Keratinocyte (primary cell): ENCODE results near the gene DVL2. TPM values are rescaled to one million over a fixed set of nuclear protein-coding genes. Genes with fewer than 3 reads are reported as not detected.

ENCODE experiments used
- DNase-seq: peaks from one replicate; pipeline ENCODE4 v3.0.0-alpha.2; 2011; ENCODE audit warnings: low read depth, missing footprints, low spot score
- FAIRE-seq: peaks from 2 replicates; lab custom pipeline; 2011; peaks lifted over from hg19 to GRCh38; lab: Jason Lieb, UNC
- H2AFZ ChIP-seq: 2 replicates; pipeline ENCODE4 v1.6.0; 2012; ENCODE audit warnings: low read length, control low read depth, inconsistent platforms; ENCODE audit not compliant: control insufficient read depth
- H3K27ac ChIP-seq: 2 replicates; pipeline ENCODE4 v1.5.1; 2011; ENCODE audit warnings: low read length; ENCODE audit not compliant: control insufficient read depth, insufficient read depth
- H3K27me3 ChIP-seq: 3 replicates; pipeline ENCODE4 v1.6.0; 2011; ENCODE audit warnings: low read length; ENCODE audit not compliant: control insufficient read depth, insufficient read depth; ENCODE audit errors: extremely low read depth
- H3K36me3 ChIP-seq, 2 experiments: 2 replicates in 1 of 2; 3 replicates in 1 of 2; pipeline ENCODE4 v1.5.1; 2011; ENCODE audit warnings: low read length in 2 of 2, mild to moderate bottlenecking in 1 of 2; ENCODE audit not compliant: control insufficient read depth in 2 of 2, insufficient read depth in 2 of 2; ENCODE audit errors: extremely low read depth in 1 of 2
- H3K4me1 ChIP-seq: 3 replicates; pipeline ENCODE4 v1.5.1; 2011; ENCODE audit warnings: low read length; ENCODE audit not compliant: control insufficient read depth, insufficient read depth; ENCODE audit errors: extremely low read depth
- H3K4me2 ChIP-seq: 3 replicates; pipeline ENCODE4 v1.6.0; 2011; ENCODE audit warnings: low read depth, low read length; ENCODE audit not compliant: control insufficient read depth, insufficient read depth; ENCODE audit errors: extremely low read depth
- H3K4me3 ChIP-seq, 3 experiments: fragments of 200-600 bp in 1 of 3; sonication (generic) in 1 of 3; 2 replicates in 2 of 3; 3 replicates in 1 of 3; pipeline ENCODE4 v1.5.1; 2011 to 2016; ENCODE audit warnings: low read length in 3 of 3, mild to moderate bottlenecking in 3 of 3, control low read depth in 2 of 3, inconsistent platforms in 1 of 3, low read depth in 1 of 3, mixed read lengths in 1 of 3, mixed run types in 1 of 3, moderate library complexity in 1 of 3; ENCODE audit not compliant: control insufficient read depth in 2 of 3, insufficient read depth in 2 of 3; ENCODE audit errors: extremely low read depth in 1 of 3
- H3K79me2 ChIP-seq: 2 replicates; pipeline ENCODE4 v1.6.0; 2012; ENCODE audit warnings: low read length; ENCODE audit not compliant: control insufficient read depth, insufficient read depth
- H3K9ac ChIP-seq: 3 replicates; pipeline ENCODE4 v1.6.0; 2011; ENCODE audit warnings: low read length; ENCODE audit not compliant: control insufficient read depth, insufficient read depth; ENCODE audit errors: extremely low read depth
- H3K9me1 ChIP-seq: 3 replicates; pipeline ENCODE4 v1.6.0; 2011; ENCODE audit warnings: low read length; ENCODE audit not compliant: control insufficient read depth, insufficient read depth; ENCODE audit errors: extremely low read depth
- H3K9me3 ChIP-seq: 2 replicates; pipeline ENCODE4 v1.5.1; 2012; ENCODE audit warnings: low read depth, low read length; ENCODE audit not compliant: control insufficient read depth
- H4K20me1 ChIP-seq: 3 replicates; pipeline ENCODE4 v1.6.0; 2011; ENCODE audit warnings: low read length; ENCODE audit not compliant: control insufficient read depth, insufficient read depth; ENCODE audit errors: extremely low read depth
- CTCF ChIP-seq, 3 experiments: IDR thresholded peaks in 1 of 3; conservative IDR thresholded peaks in 1 of 3; optimal IDR thresholded peaks in 1 of 3; 2 replicates in 2 of 3; 3 replicates in 1 of 3; pipeline versions ENCODE3 to v1.5.1; 2011; ENCODE audit warnings: low read length in 3 of 3, mild to moderate bottlenecking in 3 of 3, moderate library complexity in 2 of 3, control low read depth in 1 of 3, inconsistent platforms in 1 of 3; ENCODE audit not compliant: insufficient read depth in 2 of 3; ENCODE audit errors: extremely low read depth in 1 of 3
- EZH2 ChIP-seq: IDR thresholded peaks from one replicate; pipeline ENCODE4 v1.6.1; 2012; ENCODE audit warnings: inconsistent platforms, mild to moderate bottlenecking, low read length, moderate library complexity
- dilution Hi-C: fragments of 300-500 bp; cut with MboI; formaldehyde crosslinking; loops from one replicate; pipeline ENCODE4 v1.7.0; 2020; ENCODE audit warnings: low sequenced_read_pairs; ENCODE audit not compliant: extremely low pct_ligation_motif_present
- polyA plus RNA-seq, 5 experiments: library from polyadenylated mRNA; depleted of rRNA in 3 of 5; stranded (reverse) in 3 of 5; stranded (forward) in 1 of 5; unstranded in 1 of 5; fragments of >200 nt; gene quantifications; 1 replicate in 1 of 5; 2 replicates in 3 of 5; 3 replicates in 1 of 5; pipeline versions ENCODE4 v1.2.1 to v1.2.3, GENCODE V29; 2011 to 2012; ENCODE audit warnings: missing spikeins in 2 of 5, low read depth in 1 of 5, low replicate concordance in 1 of 5

DVL2 gene
- polyA plus RNA-seq, 1 donor (not counting 4 experiments of a cell fraction or from before 2014, with no cell fraction given) = 3.7 TPM

- Histone ChIP-seq H3K9me1 (no peaks in the 10 kb centered on the region), H3K27ac (no peak overlapping the region), H3K79me2 (no peaks in the 10 kb centered on the region), H3K9me3 (no peaks in the 10 kb centered on the region), H2AFZ (no peak overlapping the region), H3K36me3 (no peaks in the 10 kb centered on the region), H4K20me1 (no peaks in the 10 kb centered on the region), H3K4me2 (no peak overlapping the region), H3K4me1 (peaks cover 5% of the 10 kb centered on the region), H3K9ac (no peak overlapping the region), H3K4me3 (no peak overlapping the region), H3K27me3 (peaks cover 10% of the 10 kb centered on the region)
- dilution Hi-C loops = no loop called here
- DNase-seq (no peak), FAIRE-seq (no peak)
- TF ChIP-seq CTCF (optimal IDR thresholded peaks at IDR 0.05 in 1 of 3, IDR thresholded peaks at IDR 0.05 in 1 of 3, conservative IDR thresholded peaks at IDR 0.05 in 1 of 3; ENCODE audit: extremely low read depth in 1 of 3, insufficient read depth in 2 of 3, low read length in 3 of 3) = no peak
- TF ChIP-seq EZH2 = no peak
Observed at GRCh38 chr17:7208027-7208571, 26.2 kb downstream of the DVL2 start.

- H3K79me2 ChIP-seq = no peaks in the 10 kb centered on the region
- H3K27ac ChIP-seq = no peak overlapping the region
- H3K4me1 ChIP-seq = peaks cover 5% of the 10 kb centered on the region
- no peak overlapping the region for H3K4me2 ChIP-seq
- H2AFZ ChIP-seq = no peak overlapping the region
- no peaks in the 10 kb centered on the region for H3K36me3 ChIP-seq
- no peak overlapping the region for H3K9ac ChIP-seq
- H3K9me3 ChIP-seq = no peaks in the 10 kb centered on the region
- no peak for DNase-seq
- no peak for FAIRE-seq
- no peak overlapping the region for H3K4me3 ChIP-seq
- H3K9me1 ChIP-seq = no peaks in the 10 kb centered on the region
- dilution Hi-C loops = no loop called here
- TF ChIP-seq EZH2 = no peak
- no peak for TF ChIP-seq CTCF (optimal IDR thresholded peaks at IDR 0.05 in 1 of 3, IDR thresholded peaks at IDR 0.05 in 1 of 3, conservative IDR thresholded peaks at IDR 0.05 in 1 of 3; ENCODE audit: extremely low read depth in 1 of 3, insufficient read depth in 2 of 3, low read length in 3 of 3)
- peaks cover 10% of the 10 kb centered on the region for H3K27me3 ChIP-seq
- H4K20me1 ChIP-seq = no peaks in the 10 kb centered on the region
Observed at GRCh38 chr17:7207120-7208001, 27.0 kb downstream of the DVL2 start.
